Tibial artery (tissue), 4 donors: Measurements from ENCODE around the gene CYTL1.

Experiments
- DNase-seq, 2 donors: peaks; one replicate each; pipeline ENCODE4 v3.0.0-alpha.2; 2019
- H3K27ac ChIP-seq, 2 donors: fragments of 200-600 bp; sonication (generic) in 1 of 2; 1 replicate in 1 of 2; 2 replicates in 1 of 2; pipeline ENCODE4 v1.5.1; 2018 to 2019; ENCODE audit warnings: mild to moderate bottlenecking in 1 of 2
- H3K27me3 ChIP-seq, 2 donors: fragments of 200-600 bp; sonication (generic) in 1 of 2; one replicate each; pipeline versions ENCODE4 v1.5.1 to v1.6.0; 2016 to 2019
- H3K36me3 ChIP-seq, 3 donors: fragments of 200-600 bp; sonication (generic) in 2 of 3; one replicate each; pipeline ENCODE4 v1.5.1; 2016 to 2019; ENCODE audit warnings: mild to moderate bottlenecking in 2 of 3
- H3K4me1 ChIP-seq, 4 donors: fragments of 200-600 bp; sonication (generic) in 2 of 4; 1 replicate in 3 of 4; 2 replicates in 1 of 4; pipeline ENCODE4 v1.5.1; 2016 to 2019
- H3K4me3 ChIP-seq, 2 donors: fragments of 200-600 bp; sonication (generic) in 1 of 2; 1 replicate in 1 of 2; 2 replicates in 1 of 2; pipeline ENCODE4 v1.5.1; 2018 to 2019; ENCODE audit warnings: mild to moderate bottlenecking in 2 of 2
- H3K9me3 ChIP-seq, 3 donors: fragments of 200-600 bp; sonication (generic) in 1 of 3; one replicate each; pipeline ENCODE4 v1.5.1; 2016 to 2019
- intact Hi-C: fragments of 100-400 bp; cut with DNase I; formaldehyde crosslinking; loops from one replicate; pipeline ENCODE4 v1.15.0; 2023; ENCODE audit warnings: low total_unique reads
- TF ChIP-seq, protein P1 (sequence below), 2 experiments: fragments of 200-600 bp in 1 of 2; fragments of 450-650 bp in 1 of 2; IDR thresholded peaks; one replicate each; pipeline ENCODE4 v1.5.1; 2017 to 2019; ENCODE audit warnings: antibody characterized with exemption in 2 of 2, mild to moderate bottlenecking in 1 of 2, moderate library complexity in 1 of 2

Gene CYTL1

DNA sequence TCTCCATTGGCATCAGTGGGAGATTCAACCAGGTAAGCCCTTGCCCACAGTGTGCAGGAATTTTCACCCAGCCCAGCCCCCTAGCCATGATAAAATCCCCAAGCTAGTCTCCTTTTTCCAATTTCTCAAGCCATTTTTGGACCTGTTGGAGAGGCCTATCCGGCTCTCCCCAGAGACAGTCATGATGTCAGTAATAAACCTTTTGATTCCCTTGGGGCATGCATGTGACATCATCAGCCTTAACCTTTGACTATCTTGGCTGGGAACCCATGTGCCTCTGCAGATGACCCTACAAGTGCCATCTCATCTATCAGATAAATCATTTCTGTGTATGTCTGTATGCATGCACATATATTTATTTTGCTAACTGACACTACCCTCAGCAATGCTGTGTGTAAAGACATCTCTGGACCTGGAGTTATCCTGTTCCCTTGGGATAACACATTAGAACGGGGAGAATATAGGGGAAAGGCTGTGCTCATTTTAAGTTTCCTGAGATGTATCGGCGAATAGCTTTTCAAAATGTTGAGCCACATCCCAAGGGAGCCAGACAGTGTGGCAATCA is 51.0 kb downstream of the CYTL1 start:
- no peaks in the 10 kb centered on the region for H3K27me3 ChIP-seq
- peaks cover 0 to 11% (median 9%) of the 10 kb centered on the region in 3 donors for H3K9me3 ChIP-seq
- no peak overlapping the region for H3K27ac ChIP-seq
- no peak overlapping the region for H3K4me3 ChIP-seq
- DNase-seq, result no peak
- H3K36me3 ChIP-seq, result no peaks in the 10 kb centered on the region
- TF ChIP-seq, protein P1, sequence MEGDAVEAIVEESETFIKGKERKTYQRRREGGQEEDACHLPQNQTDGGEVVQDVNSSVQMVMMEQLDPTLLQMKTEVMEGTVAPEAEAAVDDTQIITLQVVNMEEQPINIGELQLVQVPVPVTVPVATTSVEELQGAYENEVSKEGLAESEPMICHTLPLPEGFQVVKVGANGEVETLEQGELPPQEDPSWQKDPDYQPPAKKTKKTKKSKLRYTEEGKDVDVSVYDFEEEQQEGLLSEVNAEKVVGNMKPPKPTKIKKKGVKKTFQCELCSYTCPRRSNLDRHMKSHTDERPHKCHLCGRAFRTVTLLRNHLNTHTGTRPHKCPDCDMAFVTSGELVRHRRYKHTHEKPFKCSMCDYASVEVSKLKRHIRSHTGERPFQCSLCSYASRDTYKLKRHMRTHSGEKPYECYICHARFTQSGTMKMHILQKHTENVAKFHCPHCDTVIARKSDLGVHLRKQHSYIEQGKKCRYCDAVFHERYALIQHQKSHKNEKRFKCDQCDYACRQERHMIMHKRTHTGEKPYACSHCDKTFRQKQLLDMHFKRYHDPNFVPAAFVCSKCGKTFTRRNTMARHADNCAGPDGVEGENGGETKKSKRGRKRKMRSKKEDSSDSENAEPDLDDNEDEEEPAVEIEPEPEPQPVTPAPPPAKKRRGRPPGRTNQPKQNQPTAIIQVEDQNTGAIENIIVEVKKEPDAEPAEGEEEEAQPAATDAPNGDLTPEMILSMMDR (IDR thresholded peaks at IDR 0.05), result no peak
- H3K4me1 ChIP-seq, result no peaks in the 10 kb centered on the region
- intact Hi-C loops, result no loop called here
